GM10266 (cell line): ENCODE data around the gene CNTNAP2.
"Not testable (repeated sequence)": the region's sequence is repeated elsewhere in the genome, so short reads cannot be mapped to it uniquely, and the experiment has no call there.

Experiments used
- DNase-seq: peaks from one replicate; pipeline ENCODE4 v3.0.0; 2012; ENCODE audit errors: extremely low spot score
- CTCF ChIP-seq: IDR thresholded peaks from 2 replicates; pipeline ENCODE4 v1.5.1; 2012; ENCODE audit warnings: mild to moderate bottlenecking, low read depth; ENCODE audit not compliant: control insufficient read depth, insufficient read depth; ENCODE audit errors: missing control alignments

The CNTNAP2 gene

GRCh38 chr7:146185844-146186243 lies 69.2 kb downstream of the CNTNAP2 start:
- no peak for DNase-seq
- TF ChIP-seq CTCF = no peak

GRCh38 chr7:146191428-146191827 lies 74.8 kb downstream of the CNTNAP2 start:
- DNase-seq = not testable (repeated sequence)

GRCh38 chr7:146201945-146202344 lies 85.3 kb downstream of the CNTNAP2 start:
- no peak for DNase-seq
- no peak for TF ChIP-seq CTCF

GRCh38 chr7:146206270-146206669 lies 89.7 kb downstream of the CNTNAP2 start:
- DNase-seq = no peak

GRCh38 chr7:146208492-146208891 lies 91.9 kb downstream of the CNTNAP2 start:
- no peak for TF ChIP-seq CTCF
- DNase-seq = no peak

More at GRCh38 chr7:146206270-146206669, 89.7 kb downstream of the CNTNAP2 start:
- TF ChIP-seq CTCF = no peak

GRCh38 chr7:146214842-146215241 lies 98.2 kb downstream of the CNTNAP2 start:
- TF ChIP-seq CTCF = no peak
- DNase-seq = no peak

GRCh38 chr7:146216396-146217041 lies 99.9 kb downstream of the CNTNAP2 start:
- TF ChIP-seq CTCF = no peak
- DNase-seq = no peak

GRCh38 chr7:146223851-146224250 lies 107.2 kb downstream of the CNTNAP2 start:
- no peak for DNase-seq
- TF ChIP-seq CTCF = no peak
